Measurements from ENCODE around the gene BAG5.
A peak's percentile ranks its signal among the peaks of the same experiment; 100 is the strongest.

The BAG5 gene

DNA sequence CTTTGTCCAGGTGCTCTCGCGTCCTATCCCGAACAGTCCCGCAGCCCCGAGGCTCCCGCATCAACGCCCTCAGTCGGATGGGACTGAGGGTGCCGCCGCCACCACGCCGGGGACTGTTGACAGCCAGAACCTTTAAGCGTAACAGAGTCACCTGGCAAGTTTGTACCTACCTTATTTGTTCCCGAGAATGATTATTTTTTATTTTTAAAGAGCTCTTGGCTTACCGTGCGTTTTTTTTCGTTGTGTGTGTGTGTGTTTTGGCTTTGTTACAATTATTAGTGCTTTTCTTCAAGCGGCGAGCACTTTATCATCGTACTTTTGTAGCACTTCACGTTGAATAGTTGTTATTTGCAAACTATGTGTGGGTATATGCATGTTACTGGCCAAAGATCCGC lies 766 bp upstream of the BAG5 start:
- no peak for DNase-seq

DNA sequence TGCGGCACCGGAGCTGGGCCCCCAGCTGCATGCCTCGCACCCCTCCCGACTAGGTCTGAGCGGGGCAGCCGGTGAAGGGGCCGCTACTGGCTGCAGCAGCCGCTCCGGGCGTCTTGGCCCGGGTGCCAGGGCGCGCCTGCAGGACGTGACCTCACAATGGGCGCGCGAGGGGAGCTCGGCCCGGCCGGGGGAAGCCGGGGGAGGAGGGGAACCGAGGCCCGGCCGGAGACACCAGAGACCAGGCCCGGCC lies 353 bp downstream of the BAG5 start:
- no peak for DNase-seq

DNA sequence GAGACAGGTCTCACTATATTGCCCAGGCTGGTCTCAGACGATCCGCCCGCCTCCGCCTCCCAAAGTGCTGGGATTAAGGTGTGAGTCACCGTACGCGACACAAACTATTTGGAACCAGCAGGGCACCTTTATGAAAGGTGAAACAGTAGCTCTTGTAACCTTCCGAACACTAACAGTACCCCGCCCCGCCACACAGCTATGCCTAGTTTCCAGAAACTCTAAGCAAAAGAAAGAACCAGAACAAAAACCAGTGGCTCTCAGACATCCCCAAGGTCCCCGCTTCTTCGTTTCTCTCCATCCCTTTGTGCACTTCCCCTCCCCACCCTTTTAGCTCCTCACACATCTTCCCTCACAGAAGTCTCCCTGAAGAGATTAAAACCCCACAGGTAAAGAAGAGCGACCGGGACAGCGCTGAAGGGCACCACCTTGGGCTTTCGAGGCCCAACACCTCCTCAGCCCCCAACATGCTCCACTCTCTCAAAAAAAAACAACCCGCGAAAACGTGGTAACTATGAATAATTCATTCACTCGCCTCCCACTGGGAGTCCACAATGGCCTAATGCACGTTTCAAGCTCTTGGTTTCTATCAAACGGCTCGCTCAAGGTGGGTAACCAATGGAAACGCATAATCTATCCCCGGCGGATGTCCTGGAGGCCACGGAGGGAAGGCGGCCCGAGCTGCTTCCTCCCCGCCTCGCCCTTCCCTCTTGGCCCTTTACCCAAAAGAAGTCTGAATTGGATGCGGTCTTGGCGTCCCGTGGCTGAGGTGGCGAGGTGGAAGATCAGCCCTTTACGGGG lies 877 bp downstream of the BAG5 start:
- DNase-seq, result no peak

GRCh38 chr14:103560691-103561090 lies 1.8 kb downstream of the BAG5 start:
- no peak for DNase-seq

- DNase-seq, result no peak
These were observed 2.7 kb downstream of the BAG5 start for GRCh38 chr14:103559766-103560165.

GRCh38 chr14:103558071-103558882 lies 4.2 kb downstream of the BAG5 start:
- DNase-seq, result no peak

GRCh38 chr14:103556946-103557758 lies 5.3 kb downstream of the BAG5 start:
- DNase-seq, result no peak

GRCh38 chr14:103555559-103556337 lies 6.7 kb downstream of the BAG5 start:
- DNase-seq, result no peak

DNA sequence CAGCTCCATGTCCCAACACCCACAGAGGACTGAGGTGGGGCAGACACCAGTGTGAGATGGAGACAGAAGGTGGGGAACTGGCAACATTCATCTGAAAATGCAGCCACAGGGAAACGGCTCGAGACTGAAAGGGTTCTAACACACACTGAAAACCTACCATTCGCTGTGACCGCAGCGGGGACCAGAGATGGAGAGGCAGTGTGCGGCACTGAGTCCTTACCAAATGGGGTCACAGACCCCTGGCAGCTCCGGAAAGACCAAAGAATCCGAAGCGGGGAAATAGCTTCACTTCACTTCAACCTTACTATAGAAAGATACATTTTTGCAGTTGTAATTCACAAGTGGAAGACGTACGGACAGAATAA lies 9.6 kb downstream of the BAG5 start:
- no peak for DNase-seq

GRCh38 chr14:103552011-103552845 lies 10.2 kb downstream of the BAG5 start:
- DNase-seq, result no peak

DNA sequence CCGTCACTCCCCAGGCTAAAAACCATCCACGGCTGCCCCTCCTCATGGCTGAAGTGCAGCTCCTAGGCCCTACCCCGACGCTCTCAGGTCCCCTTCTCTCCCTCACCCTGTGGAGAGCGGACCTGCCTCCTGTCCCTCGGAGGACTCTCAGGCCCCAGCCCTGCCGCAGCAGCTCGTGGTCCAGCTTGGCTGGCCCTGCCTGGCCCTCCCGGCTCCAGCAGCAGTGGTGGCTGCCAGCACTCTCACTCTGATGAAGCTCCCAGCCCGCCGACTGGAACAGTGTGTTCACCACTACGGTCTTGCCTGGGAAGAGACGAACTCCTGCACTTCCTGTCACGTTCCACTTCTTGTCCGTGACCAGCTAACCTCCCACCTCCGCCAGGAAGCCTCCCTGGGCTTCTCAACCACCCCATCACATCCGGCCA lies 11.1 kb downstream of the BAG5 start:
- no peak for DNase-seq

DNA sequence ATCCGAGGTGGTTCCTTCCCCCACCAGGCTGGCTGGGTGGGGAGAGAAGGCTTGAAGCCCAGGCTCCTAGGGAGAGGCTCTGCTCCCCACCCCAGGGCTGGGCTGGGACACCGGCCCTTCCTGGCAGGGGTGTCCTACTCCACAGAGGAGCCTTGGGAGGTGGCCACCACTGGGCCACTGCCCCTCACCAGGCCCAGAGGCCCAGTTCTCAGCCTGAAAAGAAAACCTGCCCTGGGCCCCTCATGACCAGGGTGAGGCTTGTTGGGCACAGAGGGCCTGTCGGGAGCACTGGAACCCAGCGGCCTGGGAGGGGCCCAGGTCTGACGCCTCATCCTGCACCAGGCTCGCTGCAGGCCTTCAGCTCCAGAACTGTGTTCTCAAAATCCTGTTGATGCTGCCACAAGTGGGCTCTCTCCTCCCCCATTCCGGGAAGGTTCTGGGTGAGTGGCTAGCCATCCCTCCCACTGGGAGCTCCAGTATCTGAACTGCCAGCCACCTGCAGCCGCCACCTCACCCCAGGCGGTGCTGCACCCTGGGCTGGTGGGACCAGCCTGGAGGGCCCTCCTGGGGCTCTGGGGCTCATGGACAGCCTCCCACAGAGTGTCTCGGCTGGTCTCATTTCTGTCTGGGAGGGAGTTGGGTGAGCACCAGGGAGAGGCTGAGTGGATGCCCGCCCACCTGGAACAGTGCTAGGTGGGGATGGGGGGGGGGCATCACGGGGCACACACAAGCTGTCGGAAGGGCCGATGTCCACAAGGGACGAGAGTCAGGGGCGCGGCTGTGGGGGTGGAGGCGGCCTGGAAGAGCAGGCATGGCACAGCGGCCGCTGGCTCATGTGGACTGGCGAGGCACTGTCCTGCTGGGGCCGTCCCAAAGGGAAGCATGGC lies 11.8 kb downstream of the BAG5 start:
- no peak for DNase-seq

GRCh38 chr14:103549361-103550311 lies 12.8 kb downstream of the BAG5 start:
- DNase-seq, result no peak

DNA sequence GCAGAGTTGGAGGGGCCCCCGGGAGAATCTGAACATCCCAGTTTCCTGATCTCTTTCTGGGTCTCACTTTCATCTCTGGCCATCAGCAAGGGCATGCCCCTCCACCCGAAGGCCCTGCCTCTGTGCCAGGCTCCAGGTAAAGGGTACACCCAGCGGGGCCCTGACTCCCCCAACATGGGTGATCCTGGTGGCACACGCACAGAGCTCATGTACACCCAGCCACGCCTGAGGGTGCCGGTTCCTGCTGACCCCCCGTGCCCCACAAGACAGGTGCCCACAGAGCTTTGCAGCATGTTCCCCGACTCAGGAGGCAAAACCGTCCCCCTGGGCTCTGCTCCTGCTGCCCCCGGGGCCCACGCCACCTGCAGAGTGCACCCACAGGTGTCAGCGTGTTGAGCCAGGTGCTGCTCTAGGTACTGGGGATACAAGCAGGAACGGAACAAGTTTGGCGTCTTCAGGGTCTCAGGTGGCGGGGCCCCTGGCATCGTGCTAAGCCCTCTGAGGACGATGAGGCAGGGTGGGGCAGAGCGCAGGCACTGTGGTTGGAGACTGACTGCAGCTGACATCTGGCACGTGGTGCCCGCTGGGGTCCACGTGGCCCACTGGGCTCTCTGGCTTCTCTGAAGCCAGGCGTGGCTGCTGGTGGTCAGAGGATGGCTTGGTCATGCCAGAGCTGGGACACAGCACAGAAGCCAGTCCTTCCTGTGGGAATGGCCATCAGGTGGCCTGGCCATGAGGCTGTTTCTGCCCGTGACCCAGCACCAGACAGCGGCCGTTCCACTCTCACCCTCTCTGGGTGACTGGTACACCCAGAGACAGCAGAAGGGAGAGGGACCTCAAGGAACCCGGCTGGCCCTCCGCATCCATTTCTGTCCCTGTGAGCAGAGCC lies 13.8 kb downstream of the BAG5 start:
- no peak for DNase-seq

DNA sequence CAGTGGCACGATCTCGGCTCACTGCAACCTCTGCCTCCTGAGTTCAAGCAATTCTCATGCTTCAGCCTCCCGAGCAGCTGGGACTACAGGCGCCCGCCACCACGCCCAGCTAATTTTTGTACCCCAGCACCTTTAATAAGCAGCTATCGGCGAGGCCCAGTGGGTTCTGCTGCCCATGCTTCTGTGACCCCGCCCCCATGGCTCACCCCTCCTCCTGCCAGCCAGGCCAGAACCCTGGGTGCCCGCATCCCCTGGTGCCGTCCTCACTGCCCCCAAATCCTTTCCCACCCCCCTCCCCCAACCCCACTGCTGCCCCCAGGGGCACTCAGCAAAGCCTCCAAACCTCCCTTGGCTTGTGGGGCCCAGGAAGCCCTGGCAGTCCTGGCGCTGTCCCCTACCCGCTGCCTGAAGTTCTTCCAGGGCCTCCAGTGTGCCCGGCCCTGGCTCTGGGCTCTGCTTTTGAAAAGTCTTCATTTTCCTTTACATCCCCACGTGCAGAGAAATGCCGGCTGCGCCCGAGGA lies 14.5 kb downstream of the BAG5 start:
- DNase-seq, result no peak

DNA sequence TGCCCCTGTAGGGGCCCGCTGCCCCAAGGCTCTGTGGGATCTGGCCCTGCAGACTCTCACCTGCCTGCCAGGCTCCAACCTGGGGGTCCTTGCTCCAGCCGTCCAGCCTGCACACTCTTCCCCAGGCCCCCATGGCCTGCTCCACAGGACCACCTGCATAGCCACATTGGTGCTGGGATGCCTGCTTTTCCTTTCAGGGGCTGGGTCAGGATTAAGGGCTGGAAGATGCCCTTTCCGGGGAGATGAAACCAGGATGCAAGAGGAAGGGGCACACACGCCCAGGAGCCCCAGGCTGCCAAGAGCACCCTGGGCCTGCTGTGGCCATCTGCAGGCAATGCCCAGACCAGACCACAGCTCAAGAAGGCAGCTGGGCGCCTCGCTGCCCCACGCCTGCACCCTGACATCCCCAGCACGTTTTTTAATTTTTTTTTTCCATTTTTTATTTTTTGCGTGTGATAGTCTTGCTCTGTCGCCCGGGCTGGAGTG lies 15.0 kb downstream of the BAG5 start:
- no peak for DNase-seq

DNA sequence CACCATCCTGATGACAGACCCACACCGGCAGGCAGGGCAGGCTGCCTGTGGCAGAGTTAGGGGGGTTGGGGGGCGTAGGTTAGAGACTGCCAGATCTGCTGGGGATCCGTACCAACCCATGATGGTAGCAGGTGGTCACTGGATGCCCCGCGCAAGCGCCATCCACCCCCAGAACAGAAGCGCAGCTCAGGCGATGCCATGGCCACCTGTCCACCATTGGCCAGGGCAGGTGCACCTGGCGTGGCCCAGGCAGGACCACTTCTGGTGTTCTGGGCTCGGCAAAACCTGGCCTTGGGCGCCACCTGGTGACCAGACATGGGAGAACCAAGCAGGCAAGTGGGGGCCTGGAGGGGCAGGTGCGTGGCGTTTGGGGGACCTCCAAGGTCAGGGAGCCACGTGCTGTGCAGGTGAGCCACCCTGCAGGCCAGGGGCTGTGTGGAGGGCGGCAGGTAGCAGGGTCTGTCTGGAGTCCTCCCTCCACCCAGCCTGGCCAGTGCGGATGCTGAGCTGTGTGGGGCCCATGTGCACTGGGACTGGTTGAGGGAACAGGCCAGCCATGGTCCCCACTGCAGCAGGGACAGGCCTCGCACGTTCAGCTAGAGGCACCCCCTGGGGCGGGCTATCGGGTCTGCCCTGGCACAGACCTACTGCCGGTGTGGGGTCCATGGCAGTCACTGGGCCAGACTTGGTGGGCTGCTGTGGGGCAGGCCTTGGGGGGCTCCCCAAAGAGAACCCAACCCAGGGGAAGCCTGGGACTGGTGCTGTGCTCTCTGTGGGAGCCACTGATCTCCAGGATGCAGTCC lies 15.6 kb downstream of the BAG5 start:
- DNase-seq, result peak; percentile 43
